Endometrial microvascular endothelial cells (primary cell): Measurements from ENCODE around the gene DLG2. TPM values are rescaled to one million over a fixed set of nuclear protein-coding genes. Genes with fewer than 3 reads are reported as not detected.

Experiments
- in situ Hi-C: cut with HindIII; loops from 2 replicates; pipeline ENCODE4 v1.10.0; 2017; ENCODE audit warnings: low sequenced_read_pairs, low pct_unique_long_range_greater_than_20kb; ENCODE audit errors: inconsistent ontology term
- total RNA-seq: library from RNA; depleted of rRNA; stranded (reverse); fragments of >200 nt; gene quantifications from one replicate; pipeline ENCODE4 v1.2.3, GENCODE V29; 2015; ENCODE audit errors: inconsistent ontology term

The DLG2 gene
- total RNA-seq, 1 donor from 2014 or later: not detected

DNA sequence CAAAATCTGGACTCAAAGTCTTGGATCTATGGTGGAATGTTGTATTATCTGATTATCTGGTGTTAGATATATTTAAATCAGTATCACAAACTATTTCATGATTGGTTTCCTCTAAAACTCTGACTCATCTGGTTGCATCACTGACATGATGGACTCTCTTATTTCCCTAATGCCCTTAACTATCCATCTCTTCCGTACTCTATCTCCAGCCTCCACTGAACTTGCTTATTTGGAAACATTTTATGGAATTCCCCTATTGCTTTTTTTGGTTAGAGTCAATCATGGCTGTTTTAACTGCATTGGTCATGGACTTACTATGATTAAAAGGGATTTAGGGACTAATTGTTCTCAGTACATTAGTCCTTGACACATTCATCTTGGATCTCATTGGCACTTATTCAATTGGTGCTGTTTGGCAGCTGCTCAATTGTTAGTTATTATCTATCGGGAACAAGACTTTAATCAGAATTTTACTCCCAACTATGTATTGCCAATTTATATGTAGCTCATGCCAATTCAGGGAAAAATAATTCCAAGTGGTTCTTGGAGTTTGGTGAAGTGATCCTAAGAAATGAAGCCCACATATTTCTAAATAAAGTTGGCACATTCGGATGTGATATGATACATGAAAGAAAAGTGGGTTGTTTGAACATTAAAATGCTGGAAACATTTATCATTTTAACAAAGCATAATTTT lies 1399.0 kb downstream of the DLG2 start:
- in situ Hi-C loops: no loop called here

DNA sequence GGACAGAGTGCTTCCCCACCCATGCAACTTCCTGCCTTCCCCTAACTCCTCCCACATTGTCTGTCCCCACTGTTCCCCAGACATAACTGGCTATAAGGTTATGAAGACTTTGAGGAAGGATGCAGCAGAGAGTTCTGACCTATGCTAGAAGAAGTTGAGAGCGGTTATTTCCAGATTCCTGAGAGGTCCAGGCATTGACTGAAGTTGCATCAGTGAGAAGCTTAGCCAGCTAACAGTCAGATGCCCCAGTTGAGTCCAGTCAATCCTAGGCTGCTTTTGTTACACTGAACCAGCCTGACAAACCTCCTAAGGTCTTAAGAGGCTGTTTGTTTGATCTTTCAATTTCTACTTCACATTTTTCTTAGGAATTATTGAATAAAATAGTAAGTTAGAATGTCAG lies 1403.1 kb downstream of the DLG2 start:
- in situ Hi-C loops: no loop called here

DNA sequence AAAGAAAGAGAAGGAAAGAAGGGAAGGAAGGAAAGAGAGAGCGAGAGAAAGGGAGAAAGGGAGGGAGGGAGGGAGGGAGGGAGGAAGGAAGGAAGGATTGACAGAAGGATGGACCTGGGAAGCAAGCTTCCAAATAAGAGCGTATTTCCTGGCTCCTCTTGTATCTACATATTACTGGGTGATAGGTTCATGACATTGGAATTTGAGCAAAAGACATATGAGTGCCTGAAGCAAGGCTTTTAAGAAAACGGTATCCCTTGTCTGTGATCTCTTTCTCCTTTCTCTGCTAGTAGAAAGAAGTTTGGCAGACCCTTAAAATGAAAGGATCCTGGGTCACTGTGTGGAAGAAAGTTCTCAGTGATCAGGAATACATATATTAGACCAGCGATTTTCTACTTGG lies 1408.8 kb downstream of the DLG2 start:
- in situ Hi-C loops: no loop called here

DNA sequence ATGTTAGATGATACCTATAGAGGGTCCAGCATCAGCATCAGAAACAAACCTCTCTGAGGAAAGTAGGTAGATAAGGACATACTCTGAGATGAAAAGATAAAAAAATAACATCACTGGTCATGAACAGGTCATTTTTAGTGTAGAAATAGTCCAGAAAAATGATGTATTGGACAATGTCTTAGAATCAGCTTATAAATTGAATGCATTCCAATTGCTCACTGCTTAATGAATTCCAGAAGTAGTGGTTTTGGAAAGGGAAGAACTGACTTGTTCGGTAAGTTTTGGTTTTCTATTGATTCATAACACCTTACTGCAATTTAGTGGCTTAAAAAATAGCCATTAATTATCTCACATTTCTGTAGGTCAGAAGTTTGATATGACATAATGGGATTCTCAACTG lies 1411.5 kb downstream of the DLG2 start:
- in situ Hi-C loops: no loop called here

DNA sequence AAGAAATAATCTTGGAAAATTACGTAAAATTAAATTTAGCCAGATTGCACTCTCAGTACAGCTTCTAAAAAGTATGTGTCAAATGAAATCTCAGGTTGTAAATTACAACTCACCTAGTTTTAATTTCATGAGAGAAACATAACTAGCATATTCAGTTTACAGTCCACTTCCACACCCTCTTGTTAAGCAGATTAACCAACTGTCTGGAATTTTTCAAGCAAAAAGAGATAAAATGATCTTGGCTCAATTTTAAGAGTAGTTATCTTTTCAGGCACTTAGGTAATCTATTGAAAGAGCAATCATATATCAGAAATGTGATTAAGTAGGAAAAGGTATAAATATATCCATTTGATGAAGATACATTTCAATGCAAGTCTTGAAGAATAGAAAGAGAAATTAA lies 1412.6 kb downstream of the DLG2 start:
- in situ Hi-C loops: no loop called here

DNA sequence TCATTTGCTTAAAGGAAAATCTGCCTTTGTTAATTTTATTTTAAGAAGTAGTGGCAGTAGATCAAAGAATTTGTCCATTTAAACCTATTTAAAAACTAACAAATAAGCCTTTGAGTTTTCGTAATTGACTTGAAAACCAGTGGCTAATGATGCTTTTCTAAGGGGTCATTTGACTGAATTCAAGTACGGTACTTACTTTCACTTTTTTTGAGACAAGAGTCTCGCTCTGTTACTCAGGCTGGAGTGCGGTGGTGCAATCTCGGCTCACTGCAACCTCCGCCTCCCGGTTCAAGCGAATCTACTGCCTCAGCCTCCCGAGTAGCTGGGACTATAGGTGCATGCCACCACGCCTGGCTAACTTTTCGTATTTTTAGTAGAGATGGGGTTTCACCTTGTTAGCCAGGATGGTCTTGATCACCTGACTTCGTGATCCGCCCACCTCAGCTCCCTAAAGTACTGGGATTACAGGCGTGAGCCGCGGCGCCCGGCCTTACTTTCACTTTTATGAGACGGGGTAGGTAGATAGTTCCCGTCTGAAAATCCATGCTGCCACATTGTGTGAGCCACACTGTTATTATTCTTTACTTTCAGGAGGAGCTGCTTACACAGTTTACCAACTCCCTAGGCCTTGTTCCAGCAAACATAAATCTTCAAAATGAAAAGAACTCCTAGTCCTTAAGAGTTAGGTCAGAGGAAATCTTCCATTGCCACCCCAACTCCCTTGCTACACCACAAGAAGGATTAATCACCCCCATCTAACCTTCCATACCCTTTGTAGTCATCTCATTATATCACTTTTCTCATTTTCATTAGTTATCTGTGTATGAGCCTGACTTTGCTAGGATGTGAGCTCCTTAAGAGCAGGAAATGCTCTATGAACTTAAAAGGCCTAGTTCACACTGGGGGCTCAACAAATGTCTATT lies 1414.4 kb downstream of the DLG2 start:
- in situ Hi-C loops: no loop called here

DNA sequence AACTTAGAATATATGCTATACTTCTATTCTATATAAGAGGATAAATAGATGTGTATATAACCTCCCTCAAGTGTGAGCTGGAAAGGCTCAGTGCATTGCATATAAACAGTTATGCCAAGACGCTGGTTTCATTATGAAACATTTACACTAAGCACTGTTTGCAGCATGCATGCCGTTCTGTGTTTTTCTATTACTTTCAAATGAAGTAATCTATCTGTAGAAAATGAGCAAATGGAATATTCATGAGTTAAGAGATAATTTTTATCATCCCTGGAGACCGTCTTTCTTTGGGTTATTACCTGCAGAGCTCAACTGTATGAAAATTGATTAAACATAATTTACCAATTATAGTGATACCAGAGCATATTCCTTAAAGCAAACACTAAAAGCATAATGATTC lies 1415.2 kb downstream of the DLG2 start:
- in situ Hi-C loops: no loop called here

DNA sequence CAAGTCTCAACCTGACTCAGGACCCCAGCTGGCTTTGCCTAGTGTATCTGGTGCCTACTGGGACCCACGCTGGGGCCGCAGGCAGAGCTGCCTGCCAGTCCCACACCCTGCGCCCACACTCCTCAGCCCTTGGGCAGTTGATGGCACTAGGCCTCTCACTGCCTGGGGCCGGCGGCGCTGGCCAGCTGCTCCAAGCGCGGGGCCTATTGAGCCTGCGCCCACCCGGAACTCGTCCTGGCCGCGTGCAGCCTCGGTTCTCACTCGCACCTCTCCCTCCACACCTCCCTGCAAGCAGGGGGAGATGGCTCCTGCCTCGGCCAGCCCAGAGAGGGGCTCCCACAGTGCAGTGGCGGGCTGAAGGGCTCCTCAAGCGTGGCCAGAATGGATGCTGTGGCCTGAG lies 1432.4 kb downstream of the DLG2 start:
- in situ Hi-C loops: no loop called here

DNA sequence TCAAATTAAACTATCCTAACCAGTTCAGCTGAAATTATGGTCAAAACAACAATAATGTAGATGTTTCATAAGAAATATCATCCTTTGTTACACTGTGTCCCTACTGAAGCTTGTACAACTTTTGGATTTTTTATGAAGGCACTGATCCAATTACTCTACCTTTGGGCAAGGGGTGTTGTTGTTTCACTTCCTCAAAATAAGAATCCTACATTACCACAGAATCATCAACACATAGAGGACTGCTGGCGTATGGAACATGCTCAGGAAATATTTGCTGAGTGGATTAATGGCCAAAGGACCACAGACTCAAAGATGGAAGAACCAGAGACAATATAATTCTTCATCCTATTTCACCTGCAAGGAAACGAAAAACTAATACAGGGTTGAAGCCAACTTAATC lies 1433.4 kb downstream of the DLG2 start:
- in situ Hi-C loops: no loop called here

DNA sequence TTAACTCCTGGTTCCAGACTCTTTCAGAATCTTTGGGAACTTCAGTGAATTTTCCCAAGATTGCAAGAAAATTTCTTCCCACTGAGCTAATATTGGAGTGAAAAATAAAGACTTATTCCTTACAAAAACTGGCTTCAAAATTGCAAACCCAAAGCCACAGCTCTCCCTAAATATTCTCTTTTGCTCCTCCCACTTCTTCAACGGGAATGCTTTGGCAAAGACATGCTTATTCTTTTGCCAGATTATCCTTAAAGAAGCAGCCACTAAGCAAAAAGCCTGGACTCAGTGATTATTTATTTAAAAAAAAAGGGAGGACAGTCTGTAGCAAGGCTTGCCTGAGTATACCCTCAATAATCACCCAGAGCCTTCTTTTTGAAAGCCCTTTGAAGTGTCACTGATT lies 1438.6 kb downstream of the DLG2 start:
- in situ Hi-C loops: no loop called here

DNA sequence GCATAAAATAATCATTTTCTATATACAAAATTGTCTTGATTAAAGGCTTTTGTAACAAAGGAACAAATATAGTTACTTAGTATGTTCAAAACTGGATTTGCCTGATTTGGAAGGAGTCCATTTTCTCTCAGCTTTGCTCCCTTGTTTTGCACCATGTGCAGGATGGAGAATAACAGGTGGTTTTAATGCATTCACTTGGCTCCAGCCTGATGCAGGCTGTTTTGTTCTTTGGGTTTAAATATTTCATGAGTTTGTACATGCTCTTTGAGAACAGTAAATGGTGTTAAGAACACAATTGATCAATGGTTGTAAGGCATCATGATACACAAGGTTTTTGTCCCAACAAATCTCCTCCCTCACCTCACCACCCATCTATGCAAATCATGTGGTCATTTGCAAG lies 1454.1 kb downstream of the DLG2 start:
- in situ Hi-C loops: no loop called here

DNA sequence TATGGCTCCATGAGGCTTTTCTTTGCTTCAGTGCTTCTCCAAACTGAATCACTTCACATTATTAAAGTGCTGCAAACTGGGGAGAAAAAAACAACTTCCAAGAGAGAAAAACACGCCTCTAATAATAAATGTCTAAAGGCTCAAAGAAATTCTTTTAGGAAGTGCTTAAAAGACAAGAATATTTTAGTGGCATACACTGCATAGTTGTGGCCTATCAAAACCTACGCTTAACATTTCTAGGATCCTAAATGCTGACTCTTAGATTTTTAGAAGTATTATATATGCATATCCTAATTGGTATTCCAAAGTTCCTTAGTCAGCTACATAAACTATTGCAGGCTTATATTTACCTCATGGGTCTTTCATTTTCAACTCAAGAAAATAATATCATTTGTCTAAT lies 1462.0 kb downstream of the DLG2 start:
- in situ Hi-C loops: no loop called here

DNA sequence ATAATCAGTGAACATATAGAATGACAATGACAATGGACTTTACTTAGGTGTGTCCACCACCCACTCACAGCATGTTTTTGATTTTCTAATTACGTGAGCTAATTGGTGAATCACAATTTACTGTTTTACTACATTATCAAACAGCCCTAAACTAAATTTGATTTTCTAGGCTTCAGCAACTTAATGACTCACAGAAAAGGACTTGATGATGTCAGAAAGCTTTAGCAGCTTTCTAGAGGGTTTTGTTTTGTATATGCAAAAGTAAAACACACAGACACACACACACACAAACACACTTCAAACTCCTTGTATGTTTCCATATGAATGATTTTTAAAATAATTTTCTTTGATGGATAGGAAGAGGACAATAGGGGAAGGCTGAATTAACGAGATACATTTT lies 1462.4 kb downstream of the DLG2 start:
- in situ Hi-C loops: no loop called here

DNA sequence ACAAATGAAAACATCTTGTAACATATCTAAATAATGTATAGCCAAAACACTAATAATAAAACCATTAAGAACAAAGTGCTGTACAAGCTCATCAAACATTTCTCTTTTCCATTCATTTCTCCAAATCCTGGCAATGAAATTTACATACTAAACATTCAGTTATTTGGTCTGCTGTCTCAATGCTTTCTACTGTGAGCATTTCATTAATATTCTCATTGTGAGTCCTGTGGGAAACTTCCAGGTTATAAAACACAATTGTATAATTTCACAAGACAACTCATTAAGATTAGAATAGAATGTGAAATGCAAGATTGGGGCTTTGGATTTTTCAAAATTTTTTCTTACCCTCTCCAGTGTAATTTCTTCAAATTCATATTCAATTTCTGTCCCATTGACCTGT lies 1464.0 kb downstream of the DLG2 start:
- in situ Hi-C loops: no loop called here

DNA sequence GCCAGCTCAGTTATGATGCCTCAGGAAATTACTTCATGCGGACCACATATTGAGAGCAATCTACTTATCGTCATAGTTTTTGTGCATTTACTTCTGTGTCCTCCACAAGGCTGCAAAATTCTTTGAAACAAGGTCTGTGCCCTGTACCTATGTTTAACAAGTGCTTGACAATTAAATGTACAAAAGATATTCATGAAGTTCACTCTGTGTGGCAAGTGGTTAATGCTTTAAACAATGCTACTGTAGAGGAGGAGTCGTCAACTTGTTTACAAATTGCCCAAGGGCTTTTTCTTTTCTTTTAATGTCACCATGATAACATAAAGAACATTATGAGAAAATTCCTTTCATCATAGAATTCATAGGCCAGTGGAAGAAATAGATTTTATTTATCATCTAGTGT lies 1469.5 kb downstream of the DLG2 start:
- in situ Hi-C loops: no loop called here

DNA sequence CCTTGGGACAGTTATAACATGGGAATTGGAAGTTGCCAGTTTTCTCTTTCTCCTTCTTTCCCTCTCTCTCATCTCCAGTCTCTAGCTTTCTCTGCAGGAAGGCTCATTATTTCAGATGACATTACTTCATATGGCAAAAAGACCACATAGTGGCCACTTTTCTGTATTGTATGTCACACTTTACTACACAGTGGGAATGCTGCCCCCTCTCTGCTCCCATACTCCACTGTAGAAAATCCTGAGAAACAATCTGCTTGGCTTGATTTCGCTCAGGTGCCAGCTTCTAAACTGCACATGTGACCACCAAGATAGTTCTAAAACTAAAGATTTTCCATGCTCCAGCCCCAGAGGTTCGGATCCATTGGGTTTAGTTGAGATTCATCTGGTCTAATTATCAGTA lies 1480.3 kb downstream of the DLG2 start:
- in situ Hi-C loops: no loop called here

DNA sequence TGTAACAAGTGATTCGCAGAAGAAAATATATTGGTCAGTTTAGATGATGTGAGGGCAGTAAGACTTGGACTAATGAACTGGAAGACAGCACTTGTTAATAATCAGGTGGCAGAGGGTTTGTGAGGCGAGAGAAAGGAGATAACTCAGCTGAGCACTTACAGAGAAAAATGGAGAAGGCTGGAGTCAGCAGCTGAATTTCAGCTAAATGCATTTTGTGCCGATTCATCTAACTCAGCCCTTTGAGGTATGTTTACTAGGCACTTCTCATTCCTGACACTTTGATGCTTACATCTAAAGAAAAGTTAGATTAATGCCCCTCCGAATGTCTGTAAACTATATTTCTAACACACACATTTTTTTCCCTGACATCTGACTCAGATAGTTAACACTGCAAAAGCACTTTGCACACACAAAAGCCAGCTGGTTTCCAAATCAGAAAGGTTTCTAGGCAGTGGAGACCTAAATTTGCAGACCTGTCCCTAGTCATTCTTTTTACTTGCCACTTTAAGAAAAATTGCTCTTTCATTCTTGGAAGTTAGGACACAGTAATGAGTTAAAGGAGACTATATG lies 1481.4 kb downstream of the DLG2 start:
- in situ Hi-C loops: no loop called here

DNA sequence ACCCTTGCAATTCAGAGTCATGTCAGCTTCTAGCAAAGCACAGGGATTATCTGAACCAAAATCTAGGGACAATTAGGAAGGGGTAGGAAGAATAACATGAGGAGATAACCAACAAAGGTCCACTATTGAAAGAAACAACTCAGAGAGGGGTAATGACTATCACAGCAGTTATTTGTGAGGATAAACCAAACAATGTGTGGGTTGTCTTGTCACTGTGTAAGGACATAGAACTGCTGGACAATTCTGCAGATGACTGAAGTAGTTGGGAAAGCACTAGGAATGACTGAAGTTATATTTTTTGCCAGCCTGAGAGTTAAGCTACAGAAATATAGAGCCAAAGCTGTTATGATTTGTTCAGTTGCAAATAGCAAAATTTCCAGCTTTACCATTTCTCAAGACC lies 1482.6 kb downstream of the DLG2 start:
- in situ Hi-C loops: no loop called here

DNA sequence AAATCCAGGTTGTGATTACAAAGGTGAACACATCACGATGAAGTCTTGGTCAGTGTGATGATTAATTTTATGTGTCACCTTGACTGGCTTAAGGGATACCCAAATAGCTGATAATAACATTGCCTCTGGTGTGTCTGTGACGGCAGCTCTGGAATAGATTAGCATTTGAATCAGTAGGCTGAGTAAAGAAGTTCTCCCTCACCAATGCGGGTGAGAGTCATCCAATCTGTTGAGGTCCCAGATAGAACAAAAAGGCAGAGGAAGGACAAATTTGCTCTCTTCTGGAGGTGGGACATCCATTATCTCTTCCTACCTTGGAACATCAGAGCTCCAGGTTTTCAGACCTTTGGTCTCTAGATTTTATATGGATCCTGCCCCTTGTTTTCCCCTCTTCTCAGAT lies 1484.7 kb downstream of the DLG2 start:
- in situ Hi-C loops: no loop called here
